Loucy (cell line): ENCODE measurements around the gene SYTL1.
A peak's percentile ranks its signal among the peaks of the same experiment; 100 is the strongest.

Experiments used
- H2AFZ ChIP-seq: fragments of 200-600 bp; sonication (generic); 2 replicates; pipeline ENCODE4 v1.6.0; 2016; ENCODE audit warnings: antibody characterized with exemption, mild to moderate bottlenecking, low read length, moderate library complexity
- H3F3A ChIP-seq: fragments of 200-600 bp; 2 replicates; pipeline ENCODE4 v1.6.0; 2016; ENCODE audit warnings: antibody characterized with exemption, low read depth, mild to moderate bottlenecking
- H3K27me3 ChIP-seq: fragments of 200-600 bp; sonication (generic); 2 replicates; pipeline ENCODE4 v1.6.1; 2014; ENCODE audit warnings: low read length, mild to moderate bottlenecking; ENCODE audit not compliant: insufficient read depth, poor library complexity, severe bottlenecking
- H3K36me3 ChIP-seq: fragments of 200-600 bp; sonication (generic); 2 replicates; pipeline ENCODE4 v1.6.1; 2016; ENCODE audit warnings: low read length; ENCODE audit not compliant: insufficient read depth
- H3K4me1 ChIP-seq: fragments of 200-600 bp; sonication (generic); 2 replicates; pipeline ENCODE4 v1.5.1; 2014; ENCODE audit warnings: low read length, mild to moderate bottlenecking; ENCODE audit not compliant: insufficient read depth, poor library complexity, severe bottlenecking
- H3K4me2 ChIP-seq: fragments of 200-600 bp; sonication (generic); 2 replicates; pipeline ENCODE4 v1.6.0; 2014; ENCODE audit warnings: antibody characterized with exemption, low read length, low read depth, mild to moderate bottlenecking; ENCODE audit not compliant: poor library complexity, severe bottlenecking
- H3K4me3 ChIP-seq: fragments of 200-600 bp; sonication (generic); 2 replicates; pipeline ENCODE4 v1.5.1; 2014; ENCODE audit warnings: low read length, mild to moderate bottlenecking, mixed read lengths; ENCODE audit not compliant: poor library complexity, severe bottlenecking
- H3K79me2 ChIP-seq: fragments of 200-600 bp; sonication (generic); 2 replicates; pipeline ENCODE4 v1.6.1; 2014; ENCODE audit warnings: low read length; ENCODE audit not compliant: insufficient read depth
- H3K9ac ChIP-seq: fragments of 200-600 bp; sonication (generic); 2 replicates; pipeline ENCODE4 v1.6.0; 2014; ENCODE audit warnings: mild to moderate bottlenecking, low read depth, low read length, moderate library complexity; ENCODE audit not compliant: poor library complexity, severe bottlenecking
- H3K9me2 ChIP-seq: fragments of 200-600 bp; sonication (generic); replicated peaks from 2 replicates; pipeline ENCODE4 v1.6.1; 2016; ENCODE audit warnings: low read depth, low read length, mixed read lengths
- H3K9me3 ChIP-seq: fragments of 200-600 bp; sonication (generic); 2 replicates; pipeline ENCODE4 v1.6.1; 2014; ENCODE audit warnings: mild to moderate bottlenecking, antibody characterized with exemption, low read length, low read depth; ENCODE audit not compliant: insufficient read depth
- H4K20me1 ChIP-seq: fragments of 200-600 bp; sonication (generic); 2 replicates; pipeline ENCODE4 v1.6.0; 2014; ENCODE audit warnings: antibody characterized with exemption, low read length, mild to moderate bottlenecking; ENCODE audit not compliant: insufficient read depth, poor library complexity, severe bottlenecking
- CTCF ChIP-seq: fragments of 200-600 bp; sonication (generic); conservative IDR thresholded peaks from 2 replicates; pipeline ENCODE4 v1.5.1; 2014; ENCODE audit warnings: mild to moderate bottlenecking, antibody characterized with exemption, low read length
- EZH2phosphoT487 ChIP-seq: fragments of 200-600 bp; IDR thresholded peaks from 2 replicates; pipeline ENCODE4 v1.6.1; 2018; ENCODE audit warnings: antibody characterized with exemption, mild to moderate bottlenecking, moderate library complexity, borderline replicate concordance

The SYTL1 gene

GRCh38 chr1:27403065-27403726 lies 61.4 kb downstream of the SYTL1 start:
- Histone ChIP-seq H3K36me3 (peaks cover 15% of the 10 kb centered on the region; the same call in 1 of the 2 replicates), H3K79me2 (no peaks in the 10 kb centered on the region; the same call in 1 of the 2 replicates), H3K9ac (peak overlapping the region; percentile 91), H3F3A (peaks cover 20% of the 10 kb centered on the region; the same call in 1 of the 2 replicates), H4K20me1 (no peaks in the 10 kb centered on the region), H3K4me1 (peaks cover 48% of the 10 kb centered on the region), H3K9me3 (no peaks in the 10 kb centered on the region), H3K27me3 (no peaks in the 10 kb centered on the region), H3K4me2 (peak overlapping the region; percentile 87), H3K9me2 (no peaks in the 10 kb centered on the region), H2AFZ (no peak overlapping the region), H3K4me3 (peak overlapping the region; percentile 71)
- peak; percentile 69 for TF ChIP-seq CTCF
- no peak for TF ChIP-seq EZH2phosphoT487
